A549 treated with CORT108297 at 1 μM for 4 hours (cell line): ENCODE data around the gene LRRC3C. TPM values are rescaled to one million over a fixed set of nuclear protein-coding genes. Genes with fewer than 3 reads are reported as not detected.

ENCODE experiments used
- total RNA-seq: library from RNA; stranded (reverse); fragments of 200-300 nt; extraction: Qiagen RNA extraction; gene quantifications from 5 replicates; pipeline ENCODE4 v1.2.3, GENCODE V29; 2022

The LRRC3C gene, protein sequence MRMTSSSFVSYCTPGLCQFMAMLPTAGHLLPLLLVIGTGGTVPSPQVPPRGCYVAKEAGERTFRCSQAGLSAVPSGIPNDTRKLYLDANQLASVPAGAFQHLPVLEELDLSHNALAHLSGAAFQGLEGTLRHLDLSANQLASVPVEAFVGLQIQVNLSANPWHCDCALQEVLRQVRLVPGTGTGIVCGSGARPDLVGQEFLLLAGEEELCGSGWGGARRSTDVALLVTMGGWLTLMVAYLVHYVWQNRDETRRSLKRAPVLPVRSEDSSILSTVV
- not detected in 5 replicates for total RNA-seq

DNA sequence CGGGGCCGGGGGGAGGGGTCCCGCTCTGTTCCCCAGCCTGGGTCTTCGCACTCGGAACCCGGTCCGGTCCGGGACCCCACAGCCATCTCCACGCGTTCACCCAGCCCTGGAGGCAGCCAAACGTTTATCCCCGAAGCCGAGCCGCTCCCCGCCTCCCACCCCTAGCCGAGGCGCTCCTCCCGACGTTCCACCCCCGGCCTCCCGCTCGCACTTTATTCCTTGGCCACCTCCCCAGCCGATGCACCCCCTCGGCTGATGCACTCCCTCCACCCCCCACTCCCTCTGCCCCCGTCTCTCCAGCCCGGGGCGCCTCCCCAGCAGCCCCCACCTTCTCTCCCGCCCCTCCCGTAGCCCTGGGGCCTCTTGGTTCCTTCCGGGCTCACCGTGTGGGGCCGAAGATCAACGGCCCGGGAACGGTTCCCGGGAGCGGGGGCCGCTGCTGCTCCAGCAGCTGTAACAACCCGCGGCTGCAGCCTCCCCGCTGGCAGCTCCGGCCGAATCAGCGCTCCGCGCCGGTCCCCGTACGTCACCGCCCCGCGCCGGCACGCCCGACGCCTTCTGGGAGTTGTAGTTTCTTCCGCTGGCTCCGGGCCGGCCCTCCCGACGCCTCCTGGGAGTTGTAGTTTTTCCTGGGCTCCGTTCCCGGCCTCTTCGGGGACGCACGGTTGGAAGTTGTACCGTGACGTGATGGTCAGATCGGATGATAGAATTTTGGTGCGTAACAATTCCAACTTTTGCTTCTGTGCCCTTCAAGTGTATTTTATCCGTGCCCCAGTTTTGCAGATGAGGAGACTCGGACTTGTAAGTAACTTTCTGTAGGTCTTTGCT, at the start of gene LRRC3C, which contains the start of gene ORMDL3:
TSS of gene LRRC3C (plus strand) at position 632 of the 828 bp plus-strand sequence. CDS start 13,792 bp downstream, outside the sequence.
TSS of gene ORMDL3 (minus strand) at position 501 of the 828 bp plus-strand sequence. CDS start 3,398 bp downstream, outside the sequence.

DNA sequence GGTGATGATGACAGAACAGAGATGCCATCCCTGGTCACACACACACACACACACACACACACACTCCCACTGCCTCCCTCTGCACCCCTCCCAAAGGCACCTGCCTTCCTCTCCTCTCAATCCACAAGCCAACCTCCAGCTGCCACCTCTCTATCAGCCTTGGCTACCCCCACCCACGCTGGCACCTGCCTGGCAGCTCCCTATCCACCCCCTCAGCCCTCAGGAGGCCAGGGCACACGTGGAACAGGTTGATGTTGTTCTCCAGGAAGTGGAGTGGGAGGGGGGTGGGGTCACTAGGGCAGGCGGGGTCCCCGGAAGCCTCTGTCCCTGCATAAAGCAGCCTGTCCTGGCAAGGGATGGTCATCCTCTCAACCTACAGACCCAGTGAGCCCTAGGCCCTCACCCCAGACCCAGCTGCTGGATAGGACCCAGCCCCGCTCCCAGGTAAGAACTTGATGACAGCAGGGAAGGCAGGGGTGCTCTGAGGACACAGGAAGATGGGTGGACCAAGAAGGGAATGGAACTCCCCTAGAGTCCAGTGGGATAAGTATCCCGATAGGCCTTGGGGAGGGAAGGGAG, 35.2 kb downstream of the LRRC3C start, which contains the start of gene GSDMA:
TSS of gene GSDMA (plus strand) at position 363 of the 579 bp plus-strand sequence. CDS start 2,684 bp downstream, outside the sequence.

DNA sequence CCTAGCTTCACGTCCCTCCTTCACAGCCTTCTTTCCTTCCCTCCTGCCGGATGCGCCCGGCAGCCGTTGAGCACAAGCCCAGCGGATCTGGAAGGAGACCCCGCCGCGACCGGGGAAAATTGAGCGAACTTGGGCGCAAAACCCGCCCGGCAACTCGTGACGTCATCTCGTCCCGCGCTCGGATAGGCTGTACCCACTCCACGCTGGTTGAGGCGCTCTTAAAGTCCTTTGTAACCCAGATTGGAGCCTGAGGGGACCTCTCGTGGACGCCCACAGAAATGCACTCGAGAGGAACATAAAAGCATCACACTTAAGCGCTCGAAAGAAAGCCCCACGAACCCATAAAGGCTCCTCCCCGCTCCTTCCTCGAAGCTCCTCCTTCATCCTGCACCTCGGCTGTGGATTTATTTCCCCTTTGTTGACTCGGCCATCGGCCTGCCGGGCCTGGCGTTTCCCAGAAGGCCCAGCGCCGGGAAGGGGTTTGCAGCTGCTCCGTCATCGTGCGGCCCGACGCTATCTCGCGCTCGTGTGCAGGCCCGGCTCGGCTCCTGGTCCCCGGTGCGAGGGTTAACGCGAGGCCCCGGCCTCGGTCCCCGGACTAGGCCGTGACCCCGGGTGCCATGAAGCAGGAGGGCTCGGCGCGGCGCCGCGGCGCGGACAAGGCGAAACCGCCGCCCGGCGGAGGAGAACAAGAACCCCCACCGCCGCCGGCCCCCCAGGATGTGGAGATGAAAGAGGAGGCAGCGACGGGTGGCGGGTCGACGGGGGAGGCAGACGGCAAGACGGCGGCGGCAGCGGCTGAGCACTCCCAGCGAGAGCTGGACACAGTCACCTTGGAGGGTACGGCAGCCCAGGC, 53.0 kb downstream of the LRRC3C start, which contains the start of gene PSMD3:
TSS of gene PSMD3 (plus strand) at position 457 of the 856 bp plus-strand sequence. CDS start at position 621, 164 bp downstream.

Other genes with a start within 250 kb of the LRRC3C start
- 6.7 to 8.3 TPM (median 8.1 TPM) in 5 replicates for gene PGAP3, start 239.7 kb upstream of the LRRC3C start, total RNA-seq
- gene ERBB2, start 227.7 kb upstream of the LRRC3C start, total RNA-seq = 29.6 to 39.0 TPM (median 38.1 TPM) in 5 replicates
- gene MIEN1, start 197.2 kb upstream of the LRRC3C start, total RNA-seq = 89.2 to 101 TPM (median 94.6 TPM) in 5 replicates
- gene GRB7, start 189.8 kb upstream of the LRRC3C start, total RNA-seq = 3.9 to 7.3 TPM (median 6.6 TPM) in 5 replicates
- gene IKZF3, start 63.4 kb upstream of the LRRC3C start, total RNA-seq = not detected in 5 replicates
- not detected in 5 replicates for gene ZPBP2, start 59.5 kb upstream of the LRRC3C start, total RNA-seq
- gene GSDMB, start 9.1 kb upstream of the LRRC3C start, total RNA-seq = 1.9 to 2.8 TPM (median 2.4 TPM) in 5 replicates
- 30.9 to 48.5 TPM (median 42.9 TPM) in 5 replicates for gene ORMDL3, start 131 bp upstream of the LRRC3C start, total RNA-seq
- not detected in 5 replicates for gene GSDMA, start 35.3 kb downstream of the LRRC3C start, total RNA-seq
- 142 to 176 TPM (median 168 TPM) in 5 replicates for gene PSMD3, start 53.1 kb downstream of the LRRC3C start, total RNA-seq
- 0.06 to 0.30 TPM (median 0.20 TPM) in 4 of 5 replicates, not detected in the other for gene CSF3, start 87.7 kb downstream of the LRRC3C start, total RNA-seq
- 41.3 to 58.6 TPM (median 56.3 TPM) in 5 replicates for gene MED24, start 126.7 kb downstream of the LRRC3C start, total RNA-seq
- 13.4 to 20.8 TPM (median 19.2 TPM) in 5 replicates for gene THRA, start 135.2 kb downstream of the LRRC3C start, total RNA-seq
- 8.5 to 11.8 TPM (median 10.9 TPM) in 5 replicates for gene NR1D1, start 172.9 kb downstream of the LRRC3C start, total RNA-seq
- gene MSL1, start 194.2 kb downstream of the LRRC3C start, total RNA-seq = 54.9 to 65.5 TPM (median 62.1 TPM) in 5 replicates
- gene CASC3, start 212.8 kb downstream of the LRRC3C start, total RNA-seq = 43.9 to 47.3 TPM (median 46.8 TPM) in 5 replicates
- 2.6 to 2.9 TPM (median 2.8 TPM) in 5 replicates for gene RAPGEFL1, start 249.7 kb downstream of the LRRC3C start, total RNA-seq